IMR-90 (cell line): ENCODE data around the gene MAP3K5. TPM values are rescaled to one million over a fixed set of nuclear protein-coding genes. Genes with fewer than 3 reads are reported as not detected.

ENCODE experiments used
- ATAC-seq: fragments of 200-7000 bp; cut with Tn5 transposase; 2 replicates; pipeline ENCODE4 v1.9.1; 2020; ENCODE audit warnings: low read depth, mild to moderate bottlenecking, moderate library complexity
- BruUV-seq: library from RNA; stranded (reverse); fragments of 400-500 nt; replicated peaks from 2 replicates; lab custom pipeline; 2021; lab: Mats Ljungman, UMichigan
- CTCF ChIA-PET: fragments of 300-600 bp; formaldehyde crosslinking; extraction: SDS; loops from one replicate; lab custom pipeline; 2021; ENCODE audit warnings: antibody characterized with exemption; lab: Yijun Ruan, JAX
- POLR2A ChIA-PET: fragments of 300-600 bp; sonication (Branson Sonifier 250); formaldehyde crosslinking; loops from one replicate; lab custom pipeline; 2022; ENCODE audit warnings: antibody characterized with exemption; ENCODE audit not compliant: unreplicated experiment; lab: Charles Lee
- DNase-seq: peaks from one replicate; pipeline ENCODE4 v3.0.0; 2013
- H2AFZ ChIP-seq: replicated peaks from 2 replicates; pipeline ENCODE3; 2013; ENCODE audit warnings: low read length, mild to moderate bottlenecking; ENCODE audit not compliant: poor library complexity
- H2AK5ac ChIP-seq: 2 replicates; pipeline ENCODE4 v1.6.1; 2013; ENCODE audit warnings: low read depth, low read length, inconsistent platforms
- H2AK9ac ChIP-seq: replicated peaks from 2 replicates; pipeline ENCODE3; 2013; ENCODE audit warnings: mild to moderate bottlenecking, low read depth, low read length, moderate library complexity; ENCODE audit not compliant: poor library complexity
- H2BK120ac ChIP-seq: 2 replicates; pipeline ENCODE4 v1.6.1; 2013; ENCODE audit warnings: low read depth, low read length, inconsistent platforms
- H2BK15ac ChIP-seq: 3 replicates; pipeline ENCODE4 v1.6.1; 2013; ENCODE audit warnings: low read depth, low read length, inconsistent platforms
- H2BK20ac ChIP-seq: 2 replicates; pipeline ENCODE4 v1.6.1; 2013; ENCODE audit warnings: low read depth, mild to moderate bottlenecking, inconsistent platforms, low read length, moderate library complexity
- H2BK5ac ChIP-seq: 2 replicates; pipeline ENCODE4 v1.6.1; 2013; ENCODE audit warnings: mild to moderate bottlenecking, low read depth, low read length, inconsistent platforms; ENCODE audit not compliant: poor library complexity, severe bottlenecking
- H3K14ac ChIP-seq: replicated peaks from 2 replicates; pipeline ENCODE4 v1.6.1; 2013; ENCODE audit warnings: low read depth, low read length, inconsistent platforms
- H3K18ac ChIP-seq: 2 replicates; pipeline ENCODE4 v1.6.1; 2013; ENCODE audit warnings: low read depth, low read length, control low read depth
- H3K23ac ChIP-seq: 2 replicates; pipeline ENCODE4 v1.6.1; 2013; ENCODE audit warnings: low read depth, low read length, inconsistent platforms
- H3K27ac ChIP-seq: 2 replicates; pipeline ENCODE4 v1.5.1; 2013; ENCODE audit warnings: mild to moderate bottlenecking, control low read depth, low read length; ENCODE audit not compliant: insufficient read depth
- H3K27me3 ChIP-seq: 2 replicates; pipeline ENCODE4 v1.6.1; 2013; ENCODE audit warnings: low read length; ENCODE audit not compliant: control insufficient read depth, insufficient read depth
- H3K36me3 ChIP-seq: 2 replicates; pipeline ENCODE4 v1.6.1; 2013; ENCODE audit warnings: low read length, mixed read lengths; ENCODE audit not compliant: control insufficient read depth, insufficient read depth
- H3K4ac ChIP-seq: 2 replicates; pipeline ENCODE4 v1.6.1; 2013; ENCODE audit warnings: low read depth, low read length, inconsistent platforms
- H3K4me1 ChIP-seq: 2 replicates; pipeline ENCODE4 v1.6.1; 2013; ENCODE audit warnings: low read length, mixed read lengths; ENCODE audit not compliant: control insufficient read depth, insufficient read depth
- H3K4me2 ChIP-seq: 2 replicates; pipeline ENCODE4 v1.6.1; 2013; ENCODE audit warnings: low read depth, mild to moderate bottlenecking, control low read depth, low read length, moderate library complexity
- H3K4me3 ChIP-seq: 2 replicates; pipeline ENCODE4 v1.5.1; 2013; ENCODE audit warnings: low read depth, mild to moderate bottlenecking, control low read depth, low read length, moderate library complexity; ENCODE audit not compliant: insufficient read depth
- H3K56ac ChIP-seq: 2 replicates; pipeline ENCODE4 v1.6.1; 2013; ENCODE audit warnings: low read length, inconsistent platforms; ENCODE audit not compliant: insufficient read depth; ENCODE audit errors: extremely low read depth
- H3K79me1 ChIP-seq, 2 experiments: 2 replicates each; pipeline ENCODE4 v1.6.1; 2013; ENCODE audit warnings: low read length in 2 of 2, inconsistent platforms in 1 of 2, low read depth in 1 of 2
- H3K9ac ChIP-seq: 2 replicates; pipeline ENCODE4 v1.6.1; 2013; ENCODE audit warnings: low read depth, low read length, control low read depth
- H3K9me1 ChIP-seq: 2 replicates; pipeline ENCODE4 v1.6.1; 2013; ENCODE audit warnings: low read length, inconsistent platforms; ENCODE audit not compliant: insufficient read depth
- H3K9me3 ChIP-seq: 2 replicates; pipeline ENCODE4 v1.6.1; 2013; ENCODE audit warnings: low read length; ENCODE audit not compliant: control insufficient read depth, insufficient read depth
- H4K20me1 ChIP-seq: 2 replicates; pipeline ENCODE4 v1.6.1; 2013; ENCODE audit warnings: low read length, inconsistent platforms; ENCODE audit not compliant: insufficient read depth
- H4K5ac ChIP-seq: 2 replicates; pipeline ENCODE4 v1.6.1; 2013; ENCODE audit warnings: mild to moderate bottlenecking, low read depth, low read length, control low read depth
- H4K8ac ChIP-seq, 2 experiments: 2 replicates each; pipeline ENCODE4 v1.6.1; 2013; ENCODE audit warnings: low read depth in 2 of 2, low read length in 2 of 2, control low read depth in 1 of 2, inconsistent platforms in 1 of 2
- H4K91ac ChIP-seq: 2 replicates; pipeline ENCODE4 v1.6.1; 2013; ENCODE audit warnings: low read depth, low read length, inconsistent platforms; ENCODE audit not compliant: insufficient read depth
- BHLHE40 ChIP-seq: fragments of 150-350 bp; IDR thresholded peaks from 2 replicates; pipeline ENCODE4 v1.6.1; 2016; ENCODE audit warnings: mild to moderate bottlenecking, low read depth, low read length
- CHD1 ChIP-seq: IDR thresholded peaks from 2 replicates; pipeline ENCODE4 v1.6.1; 2012; ENCODE audit warnings: low read depth, low read length, improper control_type of control experiment
- MAFK ChIP-seq: IDR thresholded peaks from 2 replicates; pipeline ENCODE4 v1.6.1; 2012; ENCODE audit warnings: low read depth, low read length, improper control_type of control experiment
- MAZ ChIP-seq: IDR thresholded peaks from 2 replicates; pipeline ENCODE4 v1.6.1; 2012; ENCODE audit warnings: low read depth, mild to moderate bottlenecking, low read length, improper control_type of control experiment, moderate library complexity, borderline replicate concordance
- NFE2L2 ChIP-seq: fragments of 150-350 bp; IDR thresholded peaks from 2 replicates; pipeline ENCODE4 v1.6.1; 2016; ENCODE audit warnings: low read depth, mild to moderate bottlenecking, low read length
- POLR2A ChIP-seq: IDR thresholded peaks from 2 replicates; pipeline ENCODE4 v1.6.1; 2012; ENCODE audit warnings: mild to moderate bottlenecking, low read depth, low read length
- RAD21 ChIP-seq: IDR thresholded peaks from 2 replicates; pipeline ENCODE4 v1.6.1; 2012; ENCODE audit warnings: low read length, improper control_type of control experiment
- RFX5 ChIP-seq: IDR thresholded peaks from 2 replicates; pipeline ENCODE4 v1.8.0; 2012; ENCODE audit warnings: low read depth, mild to moderate bottlenecking, low read length, moderate library complexity
- WGBS, 2 experiments: methylation state at CpG; one replicate each; pipeline versions ENCODE4 v1.1.5 to v1.1.7; 2013; ENCODE audit warnings: missing lambda C conversion rate in 2 of 2; ENCODE audit not compliant: insufficient read length in 1 of 2; ENCODE audit errors: extremely low coverage in 2 of 2; 5-methylcytosine and 5-hydroxymethylcytosine counted together
- dilution Hi-C: fragments of 300-500 bp; cut with HindIII; formaldehyde crosslinking; loops from one replicate; pipeline ENCODE4 v1.14.3; 2018; ENCODE audit warnings: low sequenced_read_pairs; ENCODE audit not compliant: unreplicated experiment
- in situ Hi-C: fragments of 300-500 bp; cut with MboI; formaldehyde crosslinking; loops from 3 replicates; pipeline ENCODE4 v1.14.3; 2019; ENCODE audit warnings: low sequenced_read_pairs, inconsistent platforms, mixed read lengths
- intact Hi-C: fragments of 100-400 bp; cut with micrococcal nuclease; formaldehyde crosslinking; loops from 2 replicates; pipeline ENCODE4 v1.10.0; 2022
- polyA plus RNA-seq, 3 experiments: library from polyadenylated mRNA; depleted of rRNA; stranded (reverse); fragments of >200 nt; gene quantifications; 2 replicates each; pipeline ENCODE4 v1.2.3, GENCODE V29; 2012; ENCODE audit warnings: low replicate concordance in 1 of 3
- total RNA-seq: library from RNA; depleted of rRNA; stranded (reverse); fragments of >200 nt; gene quantifications from 2 replicates; pipeline ENCODE4 v1.2.3, GENCODE V29; 2012

The MAP3K5 gene
- total and polyA plus RNA-seq, 2 of the 4 experiments (the other 2 are of a cell fraction), result 5.4 to 17.6 TPM

- no peak overlapping the region for H3K4me2 ChIP-seq
- in situ Hi-C loops, result no loop called here
- peak; percentile 79 for ATAC-seq
- no peak overlapping the region for H3K4me3 ChIP-seq
- POLR2A ChIA-PET, result interaction anchor here (1.1 kb wide), 1 partner anchor 9 kb away, joined by 3 read pairs; no protein-coding TSS in a partner anchor
- no peak overlapping the region for H3K18ac ChIP-seq
- no TSS peak for BruUV-seq
- peak overlapping the region; percentile 58 for H3K14ac ChIP-seq
- no peak overlapping the region; the same call in 1 of the 2 replicates for H3K56ac ChIP-seq
- no peak overlapping the region; the same call in 1 of the 2 replicates for H3K27ac ChIP-seq
- no CpG with 5 or more reads among the region's 3 CpGs for WGBS, 2 experiments
- H2AK5ac ChIP-seq, result peak overlapping the region; percentile 30; the same call in 1 of the 2 replicates
- peaks cover 9% of the 10 kb centered on the region for H3K4me1 ChIP-seq
- CTCF ChIA-PET, result interaction anchor here (1.8 kb wide), 1 partner anchor 192 kb away, joined by 9 read pairs; the partner anchor contains the start of gene MAP3K5
- peaks cover 13 to 57% of the 10 kb centered on the region in 2 experiments; a peak in 2 of 4 replicates for H3K79me1 ChIP-seq
- dilution Hi-C loops, result no loop called here
- H3K9me1 ChIP-seq, result peaks cover 12% of the 10 kb centered on the region
- H4K20me1 ChIP-seq, result no peaks in the 10 kb centered on the region
- H4K5ac ChIP-seq, result no peak overlapping the region
- intact Hi-C loops, result no loop called here
- TF ChIP-seq RAD21 (no peak), NFE2L2 (no peak), MAFK (no peak), POLR2A (no peak), RFX5 (no peak), BHLHE40 (peak; percentile 72), CHD1 (no peak), MAZ (no peak)
- H3K23ac ChIP-seq, result peak overlapping the region; percentile 41; the same call in 1 of the 2 replicates
- H2BK5ac ChIP-seq, result no peak overlapping the region
- DNase-seq, result peak; percentile 37
- peak overlapping the region; percentile 51 for H2AK9ac ChIP-seq
- peak overlapping the region; percentile 63 for H2BK120ac ChIP-seq
- H3K9me3 ChIP-seq, result no peaks in the 10 kb centered on the region
- H3K36me3 ChIP-seq, result peaks cover 6% of the 10 kb centered on the region; the same call in 1 of the 2 replicates
- H4K8ac ChIP-seq, result no peak overlapping the region; a peak in 2 of 4 replicates
- 0 out of 2 replicates have a peak overlapping the region, but pooled peaks have one; percentile 45 for H4K91ac ChIP-seq
- peak overlapping the region; percentile 36 for H3K4ac ChIP-seq
- H3K9ac ChIP-seq, result no peak overlapping the region
- H2AFZ ChIP-seq, result no peak overlapping the region
- H3K27me3 ChIP-seq, result no peaks in the 10 kb centered on the region
- H2BK20ac ChIP-seq, result peak overlapping the region; percentile 56; the same call in 1 of the 2 replicates
- peak overlapping the region; percentile 78; the same call in 1 of the 3 replicates for H2BK15ac ChIP-seq
Observed at GRCh38 chr6:136600818-136601217, 191.5 kb downstream of the MAP3K5 start.
